Panc1 (cell line): Measurements from ENCODE around the gene RANBP17.
A peak's percentile ranks its signal among the peaks of the same experiment; 100 is the strongest.

Source experiments
- CTCF ChIP-seq: fragments of 450-650 bp; IDR thresholded peaks from 2 replicates; pipeline ENCODE4 v1.5.1; 2017; ENCODE audit warnings: mild to moderate bottlenecking
- POLR2AphosphoS5 ChIP-seq: IDR thresholded peaks from 2 replicates; pipeline ENCODE4 v1.6.1; 2012; ENCODE audit warnings: mild to moderate bottlenecking, low read depth, low read length, moderate library complexity
- TF ChIP-seq, protein P1 (sequence below), 2 experiments: IDR thresholded peaks; 2 replicates each; pipeline ENCODE4 v1.6.1; 2011 to 2012; ENCODE audit warnings: low read depth in 2 of 2, control low read depth in 1 of 2, low read length in 1 of 2, mild to moderate bottlenecking in 1 of 2, moderate library complexity in 1 of 2; ENCODE audit not compliant: insufficient read depth in 1 of 2

DNA sequence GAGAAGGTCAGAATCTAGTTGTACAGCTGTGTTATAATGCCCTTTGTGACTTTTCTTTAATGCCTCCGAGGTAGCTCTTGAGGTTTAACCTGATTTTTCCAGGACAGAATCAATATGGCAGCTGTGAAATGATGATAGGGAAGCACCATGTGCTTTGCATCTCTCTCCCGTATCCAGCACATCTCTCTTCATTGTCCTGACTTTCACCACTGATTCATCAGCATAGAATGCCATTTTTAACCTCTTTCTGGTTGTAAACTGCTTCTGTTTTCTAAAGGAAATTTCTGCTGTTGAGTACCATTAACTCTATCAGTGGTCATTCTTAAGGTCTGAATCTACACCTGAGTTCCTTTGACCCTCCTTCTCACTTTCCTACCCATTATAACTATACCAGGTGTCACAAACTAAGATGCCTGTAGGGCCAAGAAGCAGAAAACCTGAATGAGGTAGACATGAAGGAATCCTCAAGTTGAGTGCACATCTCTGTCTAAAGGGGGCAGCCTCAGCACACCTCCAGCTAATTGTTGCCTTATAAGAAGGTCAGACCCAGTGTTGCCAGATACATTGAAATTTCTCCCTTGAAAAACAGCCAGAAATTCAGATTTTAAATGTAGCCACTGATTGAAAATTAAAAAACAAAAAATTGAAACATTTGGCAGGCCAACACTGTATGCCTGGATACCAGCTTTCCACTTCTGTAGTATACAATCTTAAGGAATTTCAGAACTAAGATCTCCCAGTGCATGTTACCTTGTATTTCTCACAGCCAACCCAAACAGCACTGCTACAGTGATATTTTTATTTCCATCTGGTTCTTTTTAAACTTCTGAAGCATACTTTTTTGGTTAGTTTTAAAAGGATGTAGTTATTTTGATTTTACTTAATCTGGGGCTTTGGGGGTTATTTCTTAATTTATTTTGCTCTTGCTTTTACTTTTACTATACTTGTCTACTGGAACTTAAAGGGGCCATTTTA, 411.5 kb downstream of the RANBP17 start:
- TF ChIP-seq CTCF (peak; percentile 74), POLR2AphosphoS5 (no peak)
- TF ChIP-seq, protein P1, sequence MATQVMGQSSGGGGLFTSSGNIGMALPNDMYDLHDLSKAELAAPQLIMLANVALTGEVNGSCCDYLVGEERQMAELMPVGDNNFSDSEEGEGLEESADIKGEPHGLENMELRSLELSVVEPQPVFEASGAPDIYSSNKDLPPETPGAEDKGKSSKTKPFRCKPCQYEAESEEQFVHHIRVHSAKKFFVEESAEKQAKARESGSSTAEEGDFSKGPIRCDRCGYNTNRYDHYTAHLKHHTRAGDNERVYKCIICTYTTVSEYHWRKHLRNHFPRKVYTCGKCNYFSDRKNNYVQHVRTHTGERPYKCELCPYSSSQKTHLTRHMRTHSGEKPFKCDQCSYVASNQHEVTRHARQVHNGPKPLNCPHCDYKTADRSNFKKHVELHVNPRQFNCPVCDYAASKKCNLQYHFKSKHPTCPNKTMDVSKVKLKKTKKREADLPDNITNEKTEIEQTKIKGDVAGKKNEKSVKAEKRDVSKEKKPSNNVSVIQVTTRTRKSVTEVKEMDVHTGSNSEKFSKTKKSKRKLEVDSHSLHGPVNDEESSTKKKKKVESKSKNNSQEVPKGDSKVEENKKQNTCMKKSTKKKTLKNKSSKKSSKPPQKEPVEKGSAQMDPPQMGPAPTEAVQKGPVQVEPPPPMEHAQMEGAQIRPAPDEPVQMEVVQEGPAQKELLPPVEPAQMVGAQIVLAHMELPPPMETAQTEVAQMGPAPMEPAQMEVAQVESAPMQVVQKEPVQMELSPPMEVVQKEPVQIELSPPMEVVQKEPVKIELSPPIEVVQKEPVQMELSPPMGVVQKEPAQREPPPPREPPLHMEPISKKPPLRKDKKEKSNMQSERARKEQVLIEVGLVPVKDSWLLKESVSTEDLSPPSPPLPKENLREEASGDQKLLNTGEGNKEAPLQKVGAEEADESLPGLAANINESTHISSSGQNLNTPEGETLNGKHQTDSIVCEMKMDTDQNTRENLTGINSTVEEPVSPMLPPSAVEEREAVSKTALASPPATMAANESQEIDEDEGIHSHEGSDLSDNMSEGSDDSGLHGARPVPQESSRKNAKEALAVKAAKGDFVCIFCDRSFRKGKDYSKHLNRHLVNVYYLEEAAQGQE (IDR thresholded peaks at IDR 0.05; ENCODE audit: insufficient read depth in 1 of 2, low read depth in 2 of 2, low read length in 1 of 2): no peak
